OCI-LY3 (cell line): ENCODE data around the gene PDE7B.
A peak's percentile ranks its signal among the peaks of the same experiment; 100 is the strongest.

Experiments used
- H2AFZ ChIP-seq: fragments of 200-600, 300-600 bp; shearing (Covaris generic); 2 replicates; pipeline ENCODE4 v1.6.0; 2014; ENCODE audit warnings: antibody characterized with exemption, low read depth, low read length
- H3K27ac ChIP-seq: fragments of 200-600, 300-600 bp; sonication (generic); 2 replicates; pipeline ENCODE4 v1.5.1; 2014; ENCODE audit warnings: mild to moderate bottlenecking, low read length, moderate library complexity, mixed read lengths
- H3K27me3 ChIP-seq: fragments of 200-600, 300-600 bp; sonication (generic); 2 replicates; pipeline ENCODE4 v1.6.1; 2014; ENCODE audit warnings: low read depth, low read length, mixed read lengths
- H3K36me3 ChIP-seq: fragments of 200-600, 300-600 bp; sonication (generic); replicated peaks from 2 replicates; pipeline ENCODE3; 2014; ENCODE audit warnings: low read depth, low read length, mixed read lengths
- H3K4me1 ChIP-seq: fragments of 300-600, 200-600 bp; sonication (generic); 2 replicates; pipeline ENCODE4 v1.6.1; 2014; ENCODE audit warnings: low read length, mixed read lengths
- H3K4me2 ChIP-seq: fragments of 200-600, 300-600 bp; sonication (generic); 2 replicates; pipeline ENCODE4 v1.6.1; 2014; ENCODE audit warnings: low read length, mixed read lengths
- H3K4me3 ChIP-seq: fragments of 300-600, 200-600 bp; sonication (generic); 2 replicates; pipeline ENCODE4 v1.5.1; 2014; ENCODE audit warnings: antibody characterized with exemption, mild to moderate bottlenecking, low read length, moderate library complexity
- H3K79me2 ChIP-seq: fragments of 300-600, 200-600 bp; shearing (Covaris generic); 2 replicates; pipeline ENCODE4 v1.6.1; 2014; ENCODE audit warnings: mild to moderate bottlenecking, low read length, mixed read lengths
- H3K9ac ChIP-seq: fragments of 300-600, 200-600 bp; shearing (Covaris generic); 2 replicates; pipeline ENCODE4 v1.6.0; 2014; ENCODE audit warnings: mild to moderate bottlenecking, low read length, moderate library complexity
- H3K9me3 ChIP-seq: fragments of 200-600, 300-600 bp; shearing (Covaris generic); 2 replicates; pipeline ENCODE4 v1.6.1; 2014; ENCODE audit warnings: low read length, mixed read lengths; ENCODE audit not compliant: insufficient read depth
- H4K20me1 ChIP-seq: fragments of 200-600, 300-600 bp; sonication (generic); 2 replicates; pipeline ENCODE4 v1.6.1; 2016; ENCODE audit warnings: low read length, mixed read lengths; ENCODE audit not compliant: insufficient read depth
- CTCF ChIP-seq: fragments of 200-600, 300-600 bp; sonication (generic); IDR thresholded peaks from 2 replicates; pipeline ENCODE4 v1.5.1; 2014; ENCODE audit warnings: antibody characterized with exemption, low read length, low read depth
- EZH2phosphoT487 ChIP-seq: fragments of 200-600 bp; shearing (Covaris generic); IDR thresholded peaks from 2 replicates; pipeline ENCODE4 v1.6.1; 2018; ENCODE audit warnings: antibody characterized with exemption, mixed run types, low read depth

Gene PDE7B

GRCh38 chr6:136225496-136225895 is 374.0 kb downstream of the PDE7B start:
- H3K27ac ChIP-seq = no peak overlapping the region
- peaks cover 6% of the 10 kb centered on the region for H3K36me3 ChIP-seq
- no peaks in the 10 kb centered on the region for H4K20me1 ChIP-seq
- H3K4me1 ChIP-seq = peaks cover 25% of the 10 kb centered on the region
- peak overlapping the region; percentile 68; the same call in 1 of the 2 replicates for H3K4me2 ChIP-seq
- H3K79me2 ChIP-seq = no peaks in the 10 kb centered on the region
- H3K9ac ChIP-seq = no peak overlapping the region
- H3K4me3 ChIP-seq = no peak overlapping the region
- H2AFZ ChIP-seq = no peak overlapping the region
- H3K9me3 ChIP-seq = no peaks in the 10 kb centered on the region
- H3K27me3 ChIP-seq = no peaks in the 10 kb centered on the region
- TF ChIP-seq EZH2phosphoT487 (no peak), CTCF (no peak)

- Histone ChIP-seq H3K27me3 (no peaks in the 10 kb centered on the region), H3K4me2 (peak overlapping the region; percentile 68), H3K9me3 (no peaks in the 10 kb centered on the region), H3K27ac (no peak overlapping the region), H3K4me1 (peaks cover 25% of the 10 kb centered on the region), H3K9ac (peak overlapping the region; percentile 27; the same call in 1 of the 2 replicates), H3K4me3 (peak overlapping the region; percentile 63), H3K36me3 (peaks cover 7% of the 10 kb centered on the region), H4K20me1 (no peaks in the 10 kb centered on the region), H2AFZ (peak overlapping the region; percentile 79), H3K79me2 (no peaks in the 10 kb centered on the region)
- TF ChIP-seq EZH2phosphoT487 (no peak), CTCF (peak; percentile 93)
Measured at GRCh38 chr6:136226027-136226673, 374.6 kb downstream of the PDE7B start.

GRCh38 chr6:136226674-136227377 is 375.3 kb downstream of the PDE7B start:
- peaks cover 25% of the 10 kb centered on the region for H3K4me1 ChIP-seq
- TF ChIP-seq EZH2phosphoT487 = no peak
- no peak for TF ChIP-seq CTCF
- H3K36me3 ChIP-seq = peaks cover 7% of the 10 kb centered on the region
- H3K27me3 ChIP-seq = no peaks in the 10 kb centered on the region
- H3K9ac ChIP-seq = no peak overlapping the region
- peak overlapping the region; percentile 63 for H3K4me3 ChIP-seq
- H2AFZ ChIP-seq = peak overlapping the region; percentile 66; the same call in 1 of the 2 replicates
- H3K27ac ChIP-seq = no peak overlapping the region
- H3K79me2 ChIP-seq = no peaks in the 10 kb centered on the region
- H4K20me1 ChIP-seq = no peaks in the 10 kb centered on the region
- H3K9me3 ChIP-seq = no peaks in the 10 kb centered on the region
- H3K4me2 ChIP-seq = peak overlapping the region; percentile 68

GRCh38 chr6:136228814-136229213 is 377.3 kb downstream of the PDE7B start:
- no peak for TF ChIP-seq EZH2phosphoT487
- no peak for TF ChIP-seq CTCF
- Histone ChIP-seq H3K9me3 (no peaks in the 10 kb centered on the region), H3K36me3 (peaks cover 10% of the 10 kb centered on the region), H2AFZ (no peak overlapping the region), H3K4me2 (peak overlapping the region; percentile 64), H3K4me3 (peak overlapping the region; percentile 31; the same call in 1 of the 2 replicates), H4K20me1 (no peaks in the 10 kb centered on the region), H3K9ac (no peak overlapping the region), H3K27ac (peak overlapping the region; percentile 42; the same call in 1 of the 2 replicates), H3K79me2 (no peaks in the 10 kb centered on the region), H3K4me1 (peaks cover 25% of the 10 kb centered on the region), H3K27me3 (no peaks in the 10 kb centered on the region)
